ENCODE measurements around the gene PCDHGB1.
"Not testable (repeated sequence)": the region's sequence is repeated elsewhere in the genome, so short reads cannot be mapped to it uniquely, and the experiment has no call there.

Gene PCDHGB1

DNA sequence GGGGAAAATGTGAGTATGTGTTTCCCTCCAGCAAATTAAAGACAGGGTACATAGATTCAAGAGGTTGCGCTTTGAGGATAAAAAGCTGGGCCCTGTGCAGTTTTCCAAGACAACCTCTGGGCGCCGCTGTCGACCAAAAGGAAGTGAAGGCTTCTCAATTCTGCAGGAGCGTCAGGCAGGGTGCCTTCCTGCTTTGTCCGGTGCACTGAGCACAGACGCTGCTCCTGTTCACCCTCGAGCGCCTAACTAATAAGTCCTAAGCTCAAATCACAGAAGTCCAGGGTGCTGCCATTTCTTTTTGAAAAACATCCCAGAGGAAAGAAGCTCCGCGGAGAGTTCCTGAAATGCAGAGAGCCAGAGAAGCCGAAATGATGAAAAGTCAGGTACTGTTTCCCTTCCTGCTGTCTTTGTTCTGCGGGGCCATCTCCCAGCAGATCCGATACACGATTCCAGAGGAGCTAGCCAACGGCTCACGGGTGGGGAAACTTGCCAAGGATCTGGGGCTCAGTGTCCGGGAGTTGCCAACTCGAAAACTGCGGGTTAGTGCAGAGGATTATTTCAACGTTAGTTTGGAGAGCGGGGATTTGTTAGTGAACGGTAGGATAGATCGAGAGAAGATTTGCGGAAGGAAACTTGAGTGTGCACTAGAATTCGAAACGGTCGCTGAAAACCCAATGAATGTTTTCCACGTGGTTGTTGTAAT lies at the start of gene PCDHGB1:
Gene PCDHGB1, plus strand, starts transcription at position 183 of the 703 bp plus-strand sequence. Its CDS starts 162 bp downstream, at position 345.
- DNase-seq = peak; percentile 2 to 74 (median 39)

DNA sequence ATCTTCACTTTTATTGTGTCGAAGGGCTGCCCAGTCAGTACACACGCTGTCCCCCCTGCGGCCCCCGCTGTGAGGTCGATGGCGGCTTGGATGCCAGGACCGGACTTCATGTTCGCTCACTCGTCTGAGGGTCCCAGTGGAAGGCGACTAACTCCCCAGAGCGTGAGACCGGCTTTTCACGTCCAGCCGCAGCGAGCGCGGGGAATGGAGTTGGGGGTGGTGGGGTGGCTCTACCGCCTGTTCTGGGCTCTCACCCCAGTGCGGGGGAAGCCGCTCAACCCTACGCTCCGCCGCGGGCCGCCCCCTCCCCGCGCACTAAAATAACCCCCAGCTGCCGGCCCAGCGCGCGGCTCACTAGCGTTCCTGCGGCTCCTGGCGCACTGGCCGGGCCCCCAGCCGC lies 46.1 kb upstream of the PCDHGB1 start, which contains the start of gene SLC25A2:
Gene SLC25A2, minus strand, starts transcription at position 294 of the 400 bp plus-strand sequence. Its CDS starts 184 bp downstream, at position 110.
- no peak for DNase-seq

DNA sequence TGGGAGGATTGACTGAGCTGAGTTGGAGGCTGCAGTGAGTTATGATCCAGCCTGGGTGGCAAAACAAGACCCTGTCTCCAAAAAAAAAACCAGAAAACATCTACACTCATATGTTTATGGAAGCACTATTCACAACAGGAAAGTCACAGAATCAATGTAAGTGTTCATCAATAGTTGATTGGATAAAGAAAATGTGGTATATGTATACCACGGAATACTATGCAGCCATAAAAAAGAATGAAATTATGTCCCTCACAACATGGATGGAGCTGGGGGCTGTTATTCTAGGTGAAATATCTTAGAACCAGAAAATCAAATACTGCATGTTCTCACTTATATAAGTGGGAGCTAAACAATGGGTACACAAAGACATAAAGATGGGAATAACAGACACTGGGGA lies 43.3 kb upstream of the PCDHGB1 start:
- no peak for DNase-seq

DNA sequence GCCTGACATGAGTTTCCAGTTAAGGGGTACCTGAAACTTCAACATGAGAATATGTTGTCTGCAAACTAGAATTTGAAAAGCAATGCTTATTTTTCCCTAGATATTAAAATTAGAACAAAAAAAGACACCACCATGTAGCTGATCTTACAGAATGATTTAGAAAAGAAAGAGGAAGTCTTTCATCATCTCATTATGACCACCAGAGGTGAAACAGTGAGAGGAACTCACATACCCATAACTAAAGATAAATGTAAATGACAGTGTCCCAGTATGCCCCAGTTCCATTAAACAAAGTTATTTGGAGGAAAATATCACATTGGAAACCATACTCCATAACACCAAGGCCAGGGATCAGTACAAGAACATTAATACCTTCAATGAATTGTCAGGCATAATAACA lies 36.2 kb upstream of the PCDHGB1 start:
- no peak for DNase-seq

DNA sequence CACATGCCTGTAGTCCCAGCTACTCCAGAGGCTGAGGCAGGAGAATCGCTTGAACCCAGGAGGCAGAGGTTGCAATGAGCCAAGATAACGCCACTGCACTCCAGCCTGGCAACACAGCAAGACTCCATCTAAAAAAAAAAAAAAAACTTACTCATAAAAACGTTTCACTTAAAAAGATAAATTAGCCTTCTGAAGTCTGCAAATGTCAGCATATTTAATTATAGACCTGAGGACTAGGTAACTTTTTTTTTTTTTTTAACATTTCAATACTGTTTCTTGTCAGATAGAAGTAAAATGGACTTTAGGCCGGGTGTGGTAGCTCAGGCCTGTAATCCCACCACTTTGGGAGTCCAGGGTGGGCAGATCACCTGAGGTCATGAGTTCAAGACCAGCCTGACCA lies 32.9 kb upstream of the PCDHGB1 start:
- DNase-seq = not testable (repeated sequence)

DNA sequence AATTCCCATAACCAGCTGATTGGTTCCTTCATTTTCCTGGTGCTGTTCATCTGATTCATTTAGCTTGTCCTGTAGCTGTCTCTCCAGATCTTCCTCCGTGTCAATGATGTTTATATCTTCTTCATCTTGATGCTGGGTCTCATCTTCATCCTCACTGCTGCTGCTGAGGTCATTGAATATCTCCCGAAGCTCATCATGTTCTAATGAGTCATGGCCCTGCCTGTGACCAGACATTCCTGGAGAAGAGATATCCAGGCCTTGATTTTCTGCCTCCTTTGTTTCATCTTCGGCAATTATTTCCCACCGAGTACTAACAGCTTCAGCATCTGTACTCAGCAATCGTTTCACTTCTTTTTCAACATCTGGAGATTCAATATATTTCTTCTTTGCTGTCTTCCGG lies 30.7 kb upstream of the PCDHGB1 start:
- DNase-seq = no peak

DNA sequence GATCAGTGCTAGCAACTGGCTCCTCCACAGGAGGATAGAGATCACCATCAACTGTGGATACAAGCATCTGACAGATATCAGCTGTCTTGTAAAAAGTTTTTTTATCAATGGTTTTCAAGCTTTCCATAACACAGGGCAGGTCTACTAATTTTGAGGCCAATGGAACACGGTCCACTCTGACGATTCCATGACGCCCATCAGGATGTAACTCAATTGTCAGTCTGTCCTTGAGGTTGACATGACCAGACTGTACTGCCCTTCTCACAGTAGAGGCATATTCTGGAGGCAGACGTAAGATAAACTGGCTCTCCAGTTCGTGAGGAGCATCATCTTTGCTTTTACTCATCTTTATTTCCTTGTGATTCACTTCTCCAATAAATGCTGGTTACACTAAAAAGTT lies 30.2 kb upstream of the PCDHGB1 start:
- DNase-seq = no peak

DNA sequence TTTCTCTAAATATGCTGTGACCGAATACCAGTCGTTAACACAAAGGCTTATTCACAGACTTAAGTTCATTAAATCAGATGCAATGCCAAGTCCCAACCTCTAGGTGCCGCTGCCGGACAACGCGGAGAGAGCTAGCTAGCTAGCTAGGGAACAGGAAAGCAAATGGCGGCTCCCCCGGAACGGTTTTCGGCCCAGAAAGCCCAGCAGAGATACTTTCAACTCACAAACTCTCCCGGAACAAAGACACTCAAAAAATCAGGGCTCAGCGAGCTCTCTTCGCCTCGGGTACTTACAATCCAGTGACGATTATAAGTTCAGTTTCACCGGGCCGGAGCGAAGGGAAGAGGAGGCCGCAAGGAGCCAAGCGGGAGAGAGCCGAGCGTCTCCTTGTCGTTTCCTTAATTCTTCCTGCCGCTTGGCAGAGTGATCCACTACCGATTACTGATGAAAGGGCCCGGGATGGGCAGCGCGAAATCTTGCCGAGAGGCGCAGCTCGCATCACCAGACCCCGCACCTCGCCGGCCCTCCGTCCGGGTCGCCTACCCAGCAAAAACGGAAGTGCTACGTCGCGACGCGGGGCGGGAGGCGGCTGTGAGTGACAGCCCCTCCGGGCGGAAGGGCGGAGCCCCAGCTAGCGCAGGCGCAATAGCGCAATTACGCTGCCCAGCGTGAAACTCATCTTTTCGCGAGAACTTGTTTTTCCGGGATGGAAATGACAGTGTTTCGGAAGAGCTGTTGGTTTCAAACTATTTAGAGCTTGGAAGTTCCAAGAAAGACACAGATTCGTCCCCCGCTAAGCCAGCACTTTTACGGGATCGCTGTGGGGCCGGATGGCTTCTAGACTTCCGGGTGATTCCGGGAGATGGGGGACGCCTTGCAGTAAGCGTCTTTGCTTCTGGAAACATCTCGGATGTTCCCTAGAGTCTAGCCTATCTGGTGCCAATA lies 29.4 kb upstream of the PCDHGB1 start, which contains the start of gene TAF7:
Gene TAF7, minus strand, starts transcription at position 560 of the 945 bp plus-strand sequence. CDS start 740 bp downstream, outside the sequence.
- peak; percentile 81 to 94 (median 93) for DNase-seq

DNA sequence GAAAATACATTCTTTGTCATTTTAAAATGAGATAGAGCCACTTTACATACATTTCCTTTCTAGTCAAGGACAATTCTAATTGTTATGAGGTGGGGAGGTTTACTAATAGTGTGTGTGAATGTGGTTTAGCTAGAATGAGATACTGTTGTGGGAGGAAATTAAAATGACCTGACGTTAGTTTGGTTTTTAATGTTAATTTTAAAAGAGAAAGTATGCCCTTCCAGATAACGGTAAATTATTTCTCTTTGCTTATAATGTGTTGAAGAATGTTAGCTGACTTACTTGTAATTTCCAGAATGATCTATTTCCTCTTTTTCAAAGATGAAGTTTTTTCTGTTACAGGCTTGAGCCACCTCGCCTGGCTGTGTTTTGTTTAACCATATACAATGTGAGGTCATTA lies 27.6 kb upstream of the PCDHGB1 start:
- no peak for DNase-seq

DNA sequence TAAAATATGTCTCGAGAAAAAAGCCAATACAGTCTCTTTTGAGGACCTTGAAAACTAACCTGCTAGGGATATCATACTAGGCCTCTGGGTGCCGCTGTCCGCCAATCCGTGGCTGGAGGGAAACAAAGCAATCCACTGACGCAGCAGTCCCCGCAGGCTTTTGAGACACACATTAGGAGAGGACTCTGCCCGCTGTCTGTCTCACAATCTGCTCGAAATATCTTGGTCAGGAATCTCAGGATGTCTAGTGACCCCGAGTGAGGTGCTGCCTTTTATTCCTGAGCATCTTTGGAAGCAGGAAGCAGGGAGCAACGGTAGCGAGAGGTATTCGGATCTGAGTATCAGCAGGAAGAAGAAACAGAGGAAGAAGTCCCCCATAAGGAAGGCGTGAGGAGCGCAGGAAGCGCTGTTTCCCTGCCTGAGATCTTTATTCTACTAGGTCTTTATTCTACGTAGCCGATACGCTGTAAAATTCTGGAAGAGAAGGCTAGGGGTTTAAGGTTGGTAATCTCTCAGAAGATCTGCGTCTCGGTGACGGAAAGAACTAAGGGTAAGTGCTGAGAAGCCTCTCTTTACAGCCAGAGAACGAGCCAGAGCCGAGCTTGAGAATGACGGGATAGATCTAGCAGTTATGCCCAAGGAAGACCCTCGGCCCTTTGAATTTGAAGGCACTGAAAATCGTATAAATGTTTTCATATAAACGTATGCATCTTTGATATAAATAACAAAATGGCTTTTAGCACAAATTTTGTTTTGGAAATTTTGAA lies 23.6 kb upstream of the PCDHGB1 start:
- peak in 1 of 3 experiments; percentile 78 for DNase-seq

DNA sequence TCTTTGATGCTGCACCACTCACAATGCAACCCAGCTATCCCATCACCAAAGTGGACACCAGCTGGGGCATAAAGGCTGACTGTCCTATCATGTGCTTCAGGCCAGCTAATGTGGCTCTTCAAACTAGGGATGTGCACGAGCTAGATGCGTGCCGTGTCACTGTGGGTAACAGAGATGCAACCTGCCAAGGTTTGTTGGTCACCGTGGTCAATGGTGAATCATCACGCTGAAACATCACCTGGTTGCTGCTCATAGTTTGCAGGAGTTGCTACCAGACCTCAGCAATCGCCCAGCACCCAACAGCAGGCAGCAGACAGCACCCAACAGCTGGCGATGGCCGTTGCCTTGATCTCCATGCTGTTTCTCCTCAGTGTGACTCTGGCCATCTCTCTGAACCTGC lies 21.7 kb upstream of the PCDHGB1 start:
- no peak for DNase-seq

DNA sequence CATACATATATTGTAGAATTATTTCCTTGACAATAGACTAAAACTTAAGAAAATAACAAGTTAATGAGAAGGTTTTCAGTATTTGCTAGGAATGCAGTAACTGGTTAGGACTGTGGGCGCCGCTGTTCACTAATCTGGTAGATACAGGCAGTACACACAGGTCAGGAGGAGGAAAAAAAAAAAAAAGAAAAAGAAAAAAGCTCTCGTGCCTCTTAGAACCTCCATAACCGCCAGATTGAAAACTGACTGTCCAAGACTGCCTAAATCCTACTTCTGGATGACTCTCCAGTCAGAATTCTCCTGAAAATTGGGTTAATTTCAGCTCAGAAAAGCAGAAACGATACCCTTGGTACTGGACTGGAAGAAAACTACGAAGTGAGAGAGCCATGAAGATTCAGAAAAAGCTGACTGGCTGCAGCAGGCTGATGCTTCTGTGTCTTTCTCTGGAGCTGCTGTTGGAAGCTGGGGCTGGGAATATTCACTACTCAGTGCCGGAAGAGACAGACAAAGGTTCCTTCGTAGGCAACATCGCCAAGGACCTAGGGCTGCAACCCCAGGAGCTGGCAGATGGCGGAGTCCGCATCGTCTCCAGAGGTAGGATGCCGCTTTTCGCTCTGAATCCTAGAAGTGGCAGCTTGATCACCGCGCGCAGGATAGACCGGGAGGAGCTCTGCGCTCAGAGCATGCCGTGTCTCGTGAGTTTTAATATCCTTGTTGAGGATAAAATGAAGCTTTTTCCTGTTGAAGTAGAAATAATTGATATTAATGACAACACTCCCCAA lies 19.4 kb upstream of the PCDHGB1 start, which contains the start of gene PCDHGA1:
Gene PCDHGA1, plus strand, starts transcription at position 216 of the 782 bp plus-strand sequence.
- DNase-seq = no peak

DNA sequence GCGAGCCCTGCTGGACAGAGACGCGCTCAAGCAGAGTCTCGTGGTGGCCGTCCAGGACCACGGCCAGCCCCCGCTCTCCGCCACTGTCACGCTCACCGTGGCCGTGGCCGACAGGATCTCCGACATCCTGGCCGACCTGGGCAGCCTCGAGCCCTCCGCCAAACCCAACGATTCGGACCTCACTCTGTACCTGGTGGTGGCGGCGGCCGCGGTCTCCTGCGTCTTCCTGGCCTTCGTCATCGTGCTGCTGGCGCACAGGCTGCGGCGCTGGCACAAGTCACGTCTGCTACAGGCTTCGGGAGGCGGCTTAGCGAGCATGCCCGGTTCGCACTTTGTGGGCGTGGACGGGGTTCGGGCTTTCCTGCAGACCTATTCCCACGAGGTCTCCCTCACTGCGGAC lies 17.3 kb upstream of the PCDHGB1 start:
- not testable (repeated sequence) for DNase-seq

DNA sequence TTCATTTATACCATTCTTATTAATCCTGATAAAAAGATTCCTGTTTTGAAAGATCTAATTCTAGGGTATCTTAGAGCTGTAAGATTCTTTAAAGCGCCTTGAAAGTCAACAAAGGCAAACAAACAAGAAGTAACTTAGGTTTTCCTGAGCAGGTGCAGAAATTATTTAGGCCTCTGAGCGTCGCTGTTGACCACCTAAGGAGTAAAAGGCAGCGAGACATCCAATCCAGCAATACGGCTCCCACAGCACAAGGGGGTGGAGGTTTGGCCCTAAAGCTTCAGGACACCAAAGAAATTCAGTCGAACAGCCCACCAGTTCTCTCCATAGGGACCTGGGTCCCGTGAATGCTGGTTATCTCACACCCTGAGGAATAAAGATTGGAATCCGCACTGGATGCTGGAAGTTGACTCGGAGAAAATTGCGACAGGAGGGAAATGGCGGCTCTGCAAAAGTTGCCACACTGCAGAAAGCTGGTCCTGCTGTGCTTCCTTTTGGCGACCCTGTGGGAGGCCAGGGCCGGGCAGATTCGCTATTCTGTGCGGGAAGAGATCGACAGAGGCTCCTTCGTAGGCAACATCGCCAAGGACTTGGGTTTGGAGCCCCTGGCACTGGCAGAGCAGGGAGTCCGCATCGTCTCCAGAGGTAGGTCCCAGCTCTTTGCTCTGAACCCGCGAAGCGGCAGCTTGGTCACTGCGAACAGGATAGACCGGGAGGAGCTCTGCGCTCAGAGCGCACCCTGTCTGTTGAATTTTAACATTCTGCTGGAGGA lies 11.2 kb upstream of the PCDHGB1 start, which contains the start of gene PCDHGA2:
Gene PCDHGA2, plus strand, starts transcription at position 223 of the 769 bp plus-strand sequence.
- DNase-seq = peak in 1 of 3 experiments; percentile 15

DNA sequence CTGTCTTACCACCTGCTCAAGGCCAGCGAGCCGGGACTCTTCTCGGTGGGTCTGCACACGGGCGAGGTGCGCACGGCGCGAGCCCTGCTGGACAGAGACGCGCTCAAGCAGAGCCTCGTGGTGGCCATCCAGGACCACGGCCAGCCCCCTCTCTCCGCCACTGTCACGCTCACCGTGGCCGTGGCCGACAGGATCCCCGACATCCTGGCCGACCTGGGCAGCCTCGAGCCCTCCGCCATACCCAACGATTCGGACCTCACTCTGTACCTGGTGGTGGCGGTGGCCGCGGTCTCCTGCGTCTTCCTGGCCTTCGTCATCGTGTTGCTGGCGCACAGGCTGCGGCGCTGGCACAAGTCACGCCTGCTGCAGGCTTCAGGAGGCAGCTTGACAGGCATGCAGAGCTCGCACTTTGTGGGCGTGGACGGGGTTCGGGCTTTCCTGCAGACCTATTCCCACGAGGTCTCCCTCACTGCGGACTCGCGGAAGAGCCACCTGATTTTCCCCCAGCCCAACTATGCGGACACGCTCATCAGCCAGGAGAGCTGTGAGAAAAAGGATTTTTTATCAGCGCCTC lies 9.0 kb upstream of the PCDHGB1 start:
- not testable (repeated sequence) for DNase-seq

DNA sequence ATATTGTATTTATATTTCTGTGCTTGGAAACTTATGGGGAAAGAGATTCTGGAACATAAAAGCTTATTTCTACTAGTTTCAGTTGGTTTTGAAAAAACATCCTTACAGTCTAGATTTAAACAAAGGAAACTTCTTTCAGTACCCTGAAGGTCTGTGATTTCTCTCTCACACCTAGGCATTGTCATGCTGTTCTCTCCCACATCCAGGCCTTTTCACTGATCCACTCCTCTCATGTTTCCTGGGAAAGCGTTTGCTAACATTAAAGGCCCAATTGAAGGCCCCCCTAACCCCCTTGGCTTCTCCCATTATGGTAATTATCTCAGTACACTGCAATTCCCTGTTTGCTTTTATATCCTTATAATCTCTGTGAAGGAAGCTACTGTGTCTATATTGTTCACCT lies 7.1 kb upstream of the PCDHGB1 start:
- peak in 1 of 3 experiments; percentile 2 for DNase-seq

DNA sequence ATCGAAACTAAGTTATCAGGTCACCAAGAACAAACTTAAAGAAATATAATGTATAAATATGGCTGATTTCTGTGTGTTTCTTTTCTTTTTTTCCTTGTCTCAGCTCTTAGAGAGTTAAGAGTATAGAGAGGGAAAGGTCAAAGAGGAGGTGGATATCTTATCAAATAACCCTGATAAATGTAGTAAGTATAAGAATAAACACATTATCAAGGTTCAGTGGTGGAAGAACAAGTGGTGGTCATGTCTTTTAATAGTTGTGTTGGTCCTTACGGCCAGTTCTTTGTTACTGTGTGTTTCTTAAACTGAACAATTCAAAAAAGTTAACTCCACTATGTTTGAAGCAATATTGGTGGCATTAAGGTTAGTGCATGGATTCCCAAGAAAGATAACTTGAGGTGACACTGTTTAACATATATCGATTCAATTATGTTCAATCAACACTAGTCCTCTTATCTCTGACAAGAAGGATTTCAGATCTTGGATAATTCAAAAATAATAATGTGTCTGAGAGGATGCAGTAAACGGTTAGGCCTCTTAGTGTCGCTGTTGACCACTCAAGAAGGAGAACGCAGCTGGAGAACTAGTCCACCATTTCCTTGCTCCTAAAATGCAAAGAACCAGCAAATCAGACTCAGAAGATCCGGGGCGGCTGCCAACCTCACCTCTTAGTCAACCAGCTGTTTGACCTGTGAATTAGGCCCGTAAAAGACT lies 6.5 kb upstream of the PCDHGB1 start, which contains the start of gene PCDHGA3:
Gene PCDHGA3, plus strand, starts transcription at position 588 of the 711 bp plus-strand sequence. CDS start 205 bp downstream, outside the sequence.
- no peak for DNase-seq

DNA sequence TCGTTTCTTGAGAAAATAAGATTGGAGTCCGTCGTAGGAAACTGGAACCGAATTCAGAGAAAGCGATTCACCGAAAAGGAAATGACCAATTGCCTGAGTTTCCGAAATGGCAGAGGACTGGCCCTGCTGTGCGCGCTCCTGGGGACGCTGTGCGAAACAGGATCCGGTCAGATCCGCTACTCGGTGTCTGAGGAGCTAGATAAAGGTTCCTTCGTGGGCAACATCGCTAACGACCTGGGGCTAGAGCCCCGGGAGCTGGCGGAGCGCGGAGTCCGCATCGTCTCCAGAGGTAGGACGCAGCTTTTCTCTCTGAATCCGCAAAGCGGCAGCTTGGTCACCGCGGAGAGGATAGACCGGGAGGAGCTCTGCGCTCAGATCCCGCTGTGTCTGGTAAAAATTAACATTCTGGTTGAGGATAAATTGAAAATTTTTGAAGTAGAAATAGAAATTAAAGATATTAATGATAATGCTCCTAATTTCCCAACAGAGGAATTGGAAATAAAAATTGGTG lies 5.9 kb upstream of the PCDHGB1 start:
- DNase-seq = no peak

DNA sequence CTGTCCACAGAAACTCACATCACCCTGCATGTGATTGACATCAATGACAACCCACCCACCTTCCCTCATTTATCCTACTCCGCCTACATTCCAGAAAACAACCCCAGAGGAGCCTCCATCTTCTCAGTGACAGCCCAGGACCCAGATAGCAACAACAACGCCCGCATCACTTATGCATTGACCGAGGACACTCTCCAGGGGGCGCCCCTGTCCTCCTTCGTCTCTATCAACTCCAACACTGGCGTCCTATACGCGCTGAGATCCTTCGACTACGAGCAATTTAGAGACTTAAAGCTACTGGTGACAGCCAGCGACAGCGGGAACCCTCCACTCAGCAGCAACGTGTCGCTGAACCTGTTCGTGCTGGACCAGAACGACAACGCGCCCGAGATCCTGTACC lies 4.6 kb upstream of the PCDHGB1 start:
- DNase-seq = no peak

Measured in NCI-H1417 (cell line).